Measurements from ENCODE around the gene SGO2. TPM values are rescaled to one million over a fixed set of nuclear protein-coding genes. Genes with fewer than 3 reads are reported as not detected.

SGO2 gene
- total RNA-seq, 1 donor from 2014 or later = 6.6 TPM

- H3K9me3 Mint-ChIP-seq (ENCODE audit: unreplicated experiment) = no peaks in the 10 kb centered on the region
- H3K36me3 Mint-ChIP-seq (ENCODE audit: unreplicated experiment) = no peaks in the 10 kb centered on the region
- H3K27ac Mint-ChIP-seq (ENCODE audit: unreplicated experiment) = no peak overlapping the region
- H3K4me3 Mint-ChIP-seq (ENCODE audit: unreplicated experiment) = no peak overlapping the region
- TF ChIP-seq, protein P1, sequence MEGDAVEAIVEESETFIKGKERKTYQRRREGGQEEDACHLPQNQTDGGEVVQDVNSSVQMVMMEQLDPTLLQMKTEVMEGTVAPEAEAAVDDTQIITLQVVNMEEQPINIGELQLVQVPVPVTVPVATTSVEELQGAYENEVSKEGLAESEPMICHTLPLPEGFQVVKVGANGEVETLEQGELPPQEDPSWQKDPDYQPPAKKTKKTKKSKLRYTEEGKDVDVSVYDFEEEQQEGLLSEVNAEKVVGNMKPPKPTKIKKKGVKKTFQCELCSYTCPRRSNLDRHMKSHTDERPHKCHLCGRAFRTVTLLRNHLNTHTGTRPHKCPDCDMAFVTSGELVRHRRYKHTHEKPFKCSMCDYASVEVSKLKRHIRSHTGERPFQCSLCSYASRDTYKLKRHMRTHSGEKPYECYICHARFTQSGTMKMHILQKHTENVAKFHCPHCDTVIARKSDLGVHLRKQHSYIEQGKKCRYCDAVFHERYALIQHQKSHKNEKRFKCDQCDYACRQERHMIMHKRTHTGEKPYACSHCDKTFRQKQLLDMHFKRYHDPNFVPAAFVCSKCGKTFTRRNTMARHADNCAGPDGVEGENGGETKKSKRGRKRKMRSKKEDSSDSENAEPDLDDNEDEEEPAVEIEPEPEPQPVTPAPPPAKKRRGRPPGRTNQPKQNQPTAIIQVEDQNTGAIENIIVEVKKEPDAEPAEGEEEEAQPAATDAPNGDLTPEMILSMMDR (IDR thresholded peaks at IDR 0.05; ENCODE audit: partially characterized antibody, unreplicated experiment) = no peak
- no peaks in the 10 kb centered on the region for H3K27me3 Mint-ChIP-seq (ENCODE audit: unreplicated experiment)
- H3K4me1 Mint-ChIP-seq (ENCODE audit: low read depth, unreplicated experiment) = peaks cover 4% of the 10 kb centered on the region
- no peak for DNase-seq
Observed at GRCh38 chr2:200596774-200597570, 71.0 kb downstream of the SGO2 start.

GRCh38 chr2:200599206-200599605 lies 73.2 kb downstream of the SGO2 start:
- Mint-ChIP-seq H3K36me3 (ENCODE audit: unreplicated experiment) (no peaks in the 10 kb centered on the region), H3K9me3 (ENCODE audit: unreplicated experiment) (no peaks in the 10 kb centered on the region), H3K27ac (ENCODE audit: unreplicated experiment) (no peak overlapping the region), H3K27me3 (ENCODE audit: unreplicated experiment) (no peaks in the 10 kb centered on the region), H3K4me3 (ENCODE audit: unreplicated experiment) (no peak overlapping the region), H3K4me1 (ENCODE audit: low read depth, unreplicated experiment) (peaks cover 4% of the 10 kb centered on the region)
- DNase-seq = no peak
- TF ChIP-seq, protein P1 (IDR thresholded peaks at IDR 0.05; ENCODE audit: partially characterized antibody, unreplicated experiment) = no peak

DNA sequence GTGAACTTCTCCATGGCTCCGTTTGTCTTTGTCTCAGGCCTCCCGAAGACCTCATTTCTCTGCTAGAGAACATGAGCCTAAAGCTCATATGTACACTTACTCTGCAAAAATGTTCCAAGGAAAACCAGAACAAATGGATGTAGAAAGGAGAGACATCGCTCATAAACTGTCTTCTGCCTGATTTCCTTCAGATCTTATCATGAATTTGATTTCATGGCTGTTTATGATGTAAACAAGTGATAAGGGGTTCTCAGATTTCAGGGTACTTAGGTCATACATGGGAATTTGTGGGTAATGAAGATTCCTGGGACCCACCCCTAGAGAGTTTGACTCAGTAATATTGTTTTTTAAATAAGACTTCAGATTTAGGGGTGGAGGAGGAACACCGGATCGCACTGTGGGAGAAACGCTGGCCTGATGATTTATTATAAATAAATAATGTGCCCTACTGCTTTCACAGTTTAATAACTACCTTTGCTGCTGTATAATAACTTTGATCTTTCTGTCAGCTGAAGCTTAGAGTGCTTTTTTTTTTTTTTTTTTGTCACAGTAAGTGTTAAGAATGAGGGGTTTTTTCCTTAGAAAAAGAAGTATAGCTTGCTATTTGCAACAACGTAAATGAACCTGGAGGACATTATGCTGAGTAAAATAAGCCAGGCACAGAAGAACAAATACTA lies 74.7 kb downstream of the SGO2 start:
- TF ChIP-seq, protein P1 (IDR thresholded peaks at IDR 0.05; ENCODE audit: partially characterized antibody, unreplicated experiment) = no peak
- Mint-ChIP-seq H3K4me3 (ENCODE audit: unreplicated experiment) (no peak overlapping the region), H3K27ac (ENCODE audit: unreplicated experiment) (no peak overlapping the region), H3K27me3 (ENCODE audit: unreplicated experiment) (no peaks in the 10 kb centered on the region), H3K4me1 (ENCODE audit: low read depth, unreplicated experiment) (peaks cover 9% of the 10 kb centered on the region), H3K9me3 (ENCODE audit: unreplicated experiment) (no peaks in the 10 kb centered on the region), H3K36me3 (ENCODE audit: unreplicated experiment) (no peaks in the 10 kb centered on the region)
- no peak for DNase-seq

- H3K36me3 Mint-ChIP-seq (ENCODE audit: unreplicated experiment) = peaks cover 6% of the 10 kb centered on the region
- peaks cover 1% of the 10 kb centered on the region for H3K9me3 Mint-ChIP-seq (ENCODE audit: unreplicated experiment)
Observed at GRCh38 chr2:200602584-200602983, 76.6 kb downstream of the SGO2 start.

More at GRCh38 chr2:200602584-200602983, 76.6 kb downstream of the SGO2 start:
- peaks cover 2% of the 10 kb centered on the region for H3K27me3 Mint-ChIP-seq (ENCODE audit: unreplicated experiment)
- H3K27ac Mint-ChIP-seq (ENCODE audit: unreplicated experiment) = no peak overlapping the region
- DNase-seq = no peak
- TF ChIP-seq, protein P1 (IDR thresholded peaks at IDR 0.05; ENCODE audit: partially characterized antibody, unreplicated experiment) = no peak
- H3K4me3 Mint-ChIP-seq (ENCODE audit: unreplicated experiment) = no peak overlapping the region
- H3K4me1 Mint-ChIP-seq (ENCODE audit: low read depth, unreplicated experiment) = peaks cover 9% of the 10 kb centered on the region
